Spinal cord (tissue), 10 donors: Measurements from ENCODE around the gene ELOVL4. TPM values are rescaled to one million over a fixed set of nuclear protein-coding genes. Genes with fewer than 3 reads are reported as not detected.

Source experiments
- DNase-seq, 6 donors: peaks; one replicate each; pipeline versions ENCODE4 v3.0.0 to v3.0.0-alpha.2; 2013 to 2015; ENCODE audit warnings: low spot score in 6 of 6, low read depth in 4 of 6
- H3K27ac ChIP-seq: one replicate; pipeline ENCODE4 v1.5.1; 2013; ENCODE audit warnings: low read depth, low read length, control low read depth
- H3K27me3 ChIP-seq: one replicate; pipeline ENCODE4 v1.6.1; 2013; ENCODE audit warnings: low read length; ENCODE audit not compliant: control insufficient read depth, insufficient read depth
- H3K36me3 ChIP-seq: one replicate; pipeline ENCODE4 v1.6.1; 2013; ENCODE audit warnings: low read length; ENCODE audit not compliant: control insufficient read depth, insufficient read depth
- H3K4me1 ChIP-seq: one replicate; pipeline ENCODE4 v1.6.1; 2013; ENCODE audit warnings: low read length; ENCODE audit not compliant: control insufficient read depth, insufficient read depth
- H3K4me3 ChIP-seq: one replicate; pipeline ENCODE4 v1.5.1; 2013; ENCODE audit warnings: low read depth, low read length, control low read depth
- H3K9me3 ChIP-seq: one replicate; pipeline ENCODE4 v1.6.1; 2013; ENCODE audit warnings: low read length; ENCODE audit not compliant: control insufficient read depth, insufficient read depth
- WGBS: methylation state at CpG from one replicate; pipeline ENCODE4 v1.1.5; 2013; ENCODE audit warnings: missing lambda C conversion rate; ENCODE audit not compliant: insufficient coverage; 5-methylcytosine and 5-hydroxymethylcytosine counted together
- polyA plus RNA-seq, 2 donors: library from polyadenylated mRNA; unstranded; fragments of 120-200 nt; gene quantifications; one replicate each; pipeline ENCODE4 v1.2.1, GENCODE V29; 2013; ENCODE audit not compliant: insufficient read length in 2 of 2
- total RNA-seq, 2 donors: library from RNA; depleted of rRNA in 1 of 2; stranded (reverse); fragments of 120-200 nt in 1 of 2; fragments of >200 nt in 1 of 2; gene quantifications; one replicate each; pipeline versions ENCODE4 v1.2.3 to v1.2.4, GENCODE V29; 2013 to 2014
- donor health status: healthy.

Gene ELOVL4
- total and polyA plus RNA-seq, 4 donors, result 11.0 to 78.2 (median 63.4) TPM

GRCh38 chr6:79967178-79967577 lies 19.8 kb upstream of the ELOVL4 start:
- H3K4me3 ChIP-seq, result no peak overlapping the region
- H3K4me1 ChIP-seq, result no peaks in the 10 kb centered on the region
- H3K27ac ChIP-seq, result no peak overlapping the region
- no peak for DNase-seq
- peaks cover 3% of the 10 kb centered on the region for H3K9me3 ChIP-seq
- no peaks in the 10 kb centered on the region for H3K36me3 ChIP-seq
- H3K27me3 ChIP-seq, result no peaks in the 10 kb centered on the region

- Histone ChIP-seq H3K27ac (no peak overlapping the region), H3K36me3 (no peaks in the 10 kb centered on the region), H3K4me3 (no peak overlapping the region), H3K27me3 (no peaks in the 10 kb centered on the region), H3K4me1 (no peaks in the 10 kb centered on the region), H3K9me3 (peaks cover 1% of the 10 kb centered on the region)
- WGBS, result no CpG with 5 or more reads among the region's 3 CpGs
- DNase-seq, result no peak
These were observed 17.3 kb upstream of the ELOVL4 start for GRCh38 chr6:79964607-79965081.

GRCh38 chr6:79954849-79955248 lies 7.5 kb upstream of the ELOVL4 start:
- Histone ChIP-seq H3K4me3 (no peak overlapping the region), H3K4me1 (no peaks in the 10 kb centered on the region), H3K27me3 (no peaks in the 10 kb centered on the region), H3K27ac (no peak overlapping the region), H3K9me3 (no peaks in the 10 kb centered on the region), H3K36me3 (no peaks in the 10 kb centered on the region)
- no peak for DNase-seq

GRCh38 chr6:79949233-79949632 lies 1.9 kb upstream of the ELOVL4 start:
- Histone ChIP-seq H3K4me1 (peaks cover 3% of the 10 kb centered on the region), H3K9me3 (no peaks in the 10 kb centered on the region), H3K36me3 (no peaks in the 10 kb centered on the region), H3K27ac (no peak overlapping the region), H3K27me3 (no peaks in the 10 kb centered on the region), H3K4me3 (no peak overlapping the region)
- DNase-seq, result peak in 3 of 6 donors; percentile 14 to 65 (median 41)
- no CpG with 5 or more reads among the region's 6 CpGs for WGBS

- DNase-seq, result peak; percentile 35 to 94 (median 60)
- H3K27ac ChIP-seq, result peak overlapping the region; percentile 59
- H3K27me3 ChIP-seq, result no peaks in the 10 kb centered on the region
- no peaks in the 10 kb centered on the region for H3K36me3 ChIP-seq
- H3K9me3 ChIP-seq, result no peaks in the 10 kb centered on the region
- peaks cover 3% of the 10 kb centered on the region for H3K4me1 ChIP-seq
- WGBS, result 0% methylated on average over 33 of the region's 38 CpGs
- peak overlapping the region; percentile 74 for H3K4me3 ChIP-seq
These were observed 822 bp downstream of the ELOVL4 start for GRCh38 chr6:79946272-79947190.

- Histone ChIP-seq H3K4me1 (peaks cover 3% of the 10 kb centered on the region), H3K27me3 (no peaks in the 10 kb centered on the region), H3K36me3 (no peaks in the 10 kb centered on the region), H3K4me3 (no peak overlapping the region), H3K9me3 (no peaks in the 10 kb centered on the region), H3K27ac (no peak overlapping the region)
- DNase-seq, result no peak
- no CpG with 5 or more reads among the region's 1 CpG for WGBS
These were observed 4.2 kb downstream of the ELOVL4 start for GRCh38 chr6:79943133-79943532.

- 70% methylated on average over 2 of the region's 5 CpGs for WGBS
- Histone ChIP-seq H3K36me3 (no peaks in the 10 kb centered on the region), H3K4me3 (no peak overlapping the region)
These were observed 5.7 kb downstream of the ELOVL4 start for GRCh38 chr6:79941489-79942151.

GRCh38 chr6:79928478-79928998 lies 18.8 kb downstream of the ELOVL4 start:
- DNase-seq, result no peak
- Histone ChIP-seq H3K4me1 (no peaks in the 10 kb centered on the region), H3K27me3 (no peaks in the 10 kb centered on the region), H3K4me3 (no peak overlapping the region), H3K27ac (no peak overlapping the region), H3K9me3 (no peaks in the 10 kb centered on the region), H3K36me3 (peaks cover 3% of the 10 kb centered on the region)
- 78% methylated on average over 1 of the region's 1 CpG for WGBS

More at GRCh38 chr6:79941489-79942151, 5.7 kb downstream of the ELOVL4 start:
- Histone ChIP-seq H3K27me3 (no peaks in the 10 kb centered on the region), H3K4me1 (no peaks in the 10 kb centered on the region), H3K27ac (no peak overlapping the region), H3K9me3 (no peaks in the 10 kb centered on the region)
- no peak for DNase-seq

GRCh38 chr6:79927758-79928157 lies 19.6 kb downstream of the ELOVL4 start:
- Histone ChIP-seq H3K4me3 (no peak overlapping the region), H3K27ac (no peak overlapping the region), H3K4me1 (no peaks in the 10 kb centered on the region), H3K36me3 (peaks cover 3% of the 10 kb centered on the region), H3K9me3 (no peaks in the 10 kb centered on the region), H3K27me3 (no peaks in the 10 kb centered on the region)
- no CpG with 5 or more reads among the region's 3 CpGs for WGBS
- DNase-seq, result no peak
